Gastroesophageal sphincter (tissue), 3 donors: Measurements from ENCODE around the gene ADAD2.

Source experiments
- EP300 ChIP-seq: sonication (generic); formaldehyde crosslinking; IDR thresholded peaks from one replicate; pipeline ENCODE4 v1.6.1; 2017; ENCODE audit warnings: antibody characterized with exemption, mild to moderate bottlenecking
- POLR2A ChIP-seq, 2 donors: fragments of 450-650 bp; IDR thresholded peaks; one replicate each; pipeline ENCODE4 v1.6.1; 2017; ENCODE audit warnings: antibody characterized with exemption in 2 of 2, mild to moderate bottlenecking in 2 of 2, moderate library complexity in 1 of 2
- POLR2AphosphoS5 ChIP-seq: sonication (generic); formaldehyde crosslinking; IDR thresholded peaks from one replicate; pipeline ENCODE4 v1.6.1; 2017; ENCODE audit warnings: antibody characterized with exemption
- TF ChIP-seq, protein P1 (sequence below), 4 experiments: fragments of 200-600 bp in 2 of 4; fragments of 450-650 bp in 2 of 4; sonication (generic) in 1 of 4; IDR thresholded peaks; one replicate each; pipeline ENCODE4 v1.5.1; 2017 to 2019; ENCODE audit warnings: antibody characterized with exemption in 4 of 4, mild to moderate bottlenecking in 2 of 4, moderate library complexity in 2 of 4

DNA sequence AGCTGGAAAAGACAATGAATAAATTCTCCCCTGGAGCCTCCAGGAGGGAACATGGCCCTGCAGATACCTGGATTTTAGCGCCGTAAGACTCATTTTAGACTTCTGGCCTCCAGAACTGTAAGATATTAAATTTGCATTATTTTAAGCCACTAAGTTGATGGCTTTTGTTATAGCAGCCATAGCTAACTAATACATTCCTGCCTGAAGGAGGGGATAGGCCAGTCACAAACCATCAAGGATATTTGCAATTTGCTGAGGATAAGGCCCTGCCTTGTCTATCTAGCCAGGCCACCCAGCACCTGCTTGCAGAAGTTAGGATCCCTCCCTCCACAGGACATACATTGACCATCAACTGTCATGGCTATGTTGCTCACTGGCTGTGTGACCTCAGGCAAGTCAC is 53.8 kb downstream of the ADAD2 start:
- TF ChIP-seq, protein P1, sequence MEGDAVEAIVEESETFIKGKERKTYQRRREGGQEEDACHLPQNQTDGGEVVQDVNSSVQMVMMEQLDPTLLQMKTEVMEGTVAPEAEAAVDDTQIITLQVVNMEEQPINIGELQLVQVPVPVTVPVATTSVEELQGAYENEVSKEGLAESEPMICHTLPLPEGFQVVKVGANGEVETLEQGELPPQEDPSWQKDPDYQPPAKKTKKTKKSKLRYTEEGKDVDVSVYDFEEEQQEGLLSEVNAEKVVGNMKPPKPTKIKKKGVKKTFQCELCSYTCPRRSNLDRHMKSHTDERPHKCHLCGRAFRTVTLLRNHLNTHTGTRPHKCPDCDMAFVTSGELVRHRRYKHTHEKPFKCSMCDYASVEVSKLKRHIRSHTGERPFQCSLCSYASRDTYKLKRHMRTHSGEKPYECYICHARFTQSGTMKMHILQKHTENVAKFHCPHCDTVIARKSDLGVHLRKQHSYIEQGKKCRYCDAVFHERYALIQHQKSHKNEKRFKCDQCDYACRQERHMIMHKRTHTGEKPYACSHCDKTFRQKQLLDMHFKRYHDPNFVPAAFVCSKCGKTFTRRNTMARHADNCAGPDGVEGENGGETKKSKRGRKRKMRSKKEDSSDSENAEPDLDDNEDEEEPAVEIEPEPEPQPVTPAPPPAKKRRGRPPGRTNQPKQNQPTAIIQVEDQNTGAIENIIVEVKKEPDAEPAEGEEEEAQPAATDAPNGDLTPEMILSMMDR (IDR thresholded peaks at IDR 0.05), result no peak
- TF ChIP-seq POLR2A (IDR thresholded peaks at IDR 0.05) (no peak), POLR2AphosphoS5 (no peak), EP300 (no peak)
